ENCODE data around the gene TBX18. TPM values are rescaled to one million over a fixed set of nuclear protein-coding genes. Genes with fewer than 3 reads are reported as not detected.
A peak's percentile ranks its signal among the peaks of the same experiment; 100 is the strongest.

The TBX18 gene
- polyA plus RNA-seq, 1 experiment: 0.69 TPM

GRCh38 chr6:84688141-84688873 is 76.1 kb downstream of the TBX18 start:
- no peaks in the 10 kb centered on the region for H3K9me3 ChIP-seq (ENCODE audit: control insufficient read depth, insufficient read depth, low read length)
- no peak for DNase-seq (ENCODE audit: low read depth, low spot score)
- H3K27me3 ChIP-seq (ENCODE audit: control insufficient read depth, insufficient read depth, low read length): no peaks in the 10 kb centered on the region
- ChIA-PET POLR2A (no interaction called here), CTCF (interaction anchor here (0.8 kb wide), 1 partner anchor 262 kb away, joined by 5 read pairs; no protein-coding TSS in a partner anchor)
- no peak overlapping the region for H3K4me3 ChIP-seq (ENCODE audit: low read depth, low read length)
- H3K27ac ChIP-seq (ENCODE audit: low read depth, low read length): no peak overlapping the region
- TF ChIP-seq CTCF (IDR thresholded peaks at IDR 0.05; ENCODE audit: low read depth, low read length): no peak

- Histone ChIP-seq H3K4me3 (ENCODE audit: low read depth, low read length) (no peak overlapping the region), H3K27me3 (ENCODE audit: control insufficient read depth, insufficient read depth, low read length) (no peaks in the 10 kb centered on the region), H3K27ac (ENCODE audit: low read depth, low read length) (no peak overlapping the region), H3K9me3 (ENCODE audit: control insufficient read depth, insufficient read depth, low read length) (no peaks in the 10 kb centered on the region)
- no peak for TF ChIP-seq CTCF (IDR thresholded peaks at IDR 0.05; ENCODE audit: low read depth, low read length)
- ChIA-PET POLR2A (no interaction called here), CTCF (no interaction called here)
- DNase-seq (ENCODE audit: low read depth, low spot score): no peak
Observed at GRCh38 chr6:84687431-84687830, 77.0 kb downstream of the TBX18 start.

GRCh38 chr6:84685983-84686584 is 78.3 kb downstream of the TBX18 start:
- peaks cover 3% of the 10 kb centered on the region; the same call in 1 of the 2 replicates for H3K9me3 ChIP-seq (ENCODE audit: control insufficient read depth, insufficient read depth, low read length)
- ChIA-PET POLR2A (no interaction called here), CTCF (interaction anchor here (0.7 to 1.1 kb wide), 3 partner anchors 260 to 264 kb away, joined by 3 to 4 read pairs (median 3); no protein-coding TSS in a partner anchor)
- peak; percentile 58 for TF ChIP-seq CTCF (IDR thresholded peaks at IDR 0.05; ENCODE audit: low read depth, low read length)
- H3K4me3 ChIP-seq (ENCODE audit: low read depth, low read length): no peak overlapping the region
- H3K27ac ChIP-seq (ENCODE audit: low read depth, low read length): no peak overlapping the region
- H3K27me3 ChIP-seq (ENCODE audit: control insufficient read depth, insufficient read depth, low read length): no peaks in the 10 kb centered on the region
- no peak for DNase-seq (ENCODE audit: low read depth, low spot score)

- Histone ChIP-seq H3K27ac (ENCODE audit: low read depth, low read length) (no peak overlapping the region), H3K9me3 (ENCODE audit: control insufficient read depth, insufficient read depth, low read length) (peaks cover 3% of the 10 kb centered on the region; the same call in 1 of the 2 replicates), H3K27me3 (ENCODE audit: control insufficient read depth, insufficient read depth, low read length) (no peaks in the 10 kb centered on the region), H3K4me3 (ENCODE audit: low read depth, low read length) (no peak overlapping the region)
- POLR2A ChIA-PET: no interaction called here
- CTCF ChIA-PET: interaction anchor here (0.6 to 0.7 kb wide), 2 partner anchors 81 to 251 kb away, joined by 7 to 8 read pairs; no protein-coding TSS in a partner anchor
- no peak for DNase-seq (ENCODE audit: low read depth, low spot score)
- TF ChIP-seq CTCF (IDR thresholded peaks at IDR 0.05; ENCODE audit: low read depth, low read length): no peak
Observed at GRCh38 chr6:84681693-84682326, 82.6 kb downstream of the TBX18 start.

- DNase-seq (ENCODE audit: low read depth, low spot score): no peak
- Histone ChIP-seq H3K4me3 (ENCODE audit: low read depth, low read length) (no peak overlapping the region), H3K27me3 (ENCODE audit: control insufficient read depth, insufficient read depth, low read length) (no peaks in the 10 kb centered on the region), H3K9me3 (ENCODE audit: control insufficient read depth, insufficient read depth, low read length) (no peaks in the 10 kb centered on the region), H3K27ac (ENCODE audit: low read depth, low read length) (no peak overlapping the region)
- no peak for TF ChIP-seq CTCF (IDR thresholded peaks at IDR 0.05; ENCODE audit: low read depth, low read length)
- CTCF ChIA-PET: no interaction called here
- POLR2A ChIA-PET: no interaction called here
Observed at GRCh38 chr6:84675651-84676050, 88.7 kb downstream of the TBX18 start.

All from AG04450 (cell line).